ENCODE measurements around the gene TMSB4X. TPM values are rescaled to one million over a fixed set of nuclear protein-coding genes. Genes with fewer than 3 reads are reported as not detected.

The TMSB4X gene
- total and polyA plus RNA-seq, 4 donors, result 4,686 to 9,527 (median 8,202) TPM

DNA sequence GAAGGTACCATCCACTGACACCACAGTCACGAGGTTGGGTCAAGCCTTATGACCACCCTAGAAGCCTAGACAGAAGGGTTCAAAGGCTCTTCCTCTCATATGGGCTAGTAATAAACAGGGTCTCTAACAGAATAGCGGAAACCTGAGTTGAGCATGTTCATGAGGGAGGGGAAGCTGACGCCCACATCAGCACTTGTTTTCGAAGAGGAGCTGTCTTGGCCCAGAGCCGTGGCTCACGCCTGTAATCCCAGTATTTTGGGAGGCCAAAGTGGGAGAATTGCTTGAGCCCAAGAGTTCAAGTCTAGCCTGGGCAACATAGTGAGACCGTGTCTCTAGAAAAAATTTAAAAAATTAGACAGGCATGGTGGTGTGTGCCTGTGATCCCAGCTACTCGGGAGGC lies 21.5 kb upstream of the TMSB4X start:
- no peak overlapping the region for H3K27ac ChIP-seq (ENCODE audit: low read depth in 1 of 2, low read length in 1 of 2)
- TF ChIP-seq, protein P1, sequence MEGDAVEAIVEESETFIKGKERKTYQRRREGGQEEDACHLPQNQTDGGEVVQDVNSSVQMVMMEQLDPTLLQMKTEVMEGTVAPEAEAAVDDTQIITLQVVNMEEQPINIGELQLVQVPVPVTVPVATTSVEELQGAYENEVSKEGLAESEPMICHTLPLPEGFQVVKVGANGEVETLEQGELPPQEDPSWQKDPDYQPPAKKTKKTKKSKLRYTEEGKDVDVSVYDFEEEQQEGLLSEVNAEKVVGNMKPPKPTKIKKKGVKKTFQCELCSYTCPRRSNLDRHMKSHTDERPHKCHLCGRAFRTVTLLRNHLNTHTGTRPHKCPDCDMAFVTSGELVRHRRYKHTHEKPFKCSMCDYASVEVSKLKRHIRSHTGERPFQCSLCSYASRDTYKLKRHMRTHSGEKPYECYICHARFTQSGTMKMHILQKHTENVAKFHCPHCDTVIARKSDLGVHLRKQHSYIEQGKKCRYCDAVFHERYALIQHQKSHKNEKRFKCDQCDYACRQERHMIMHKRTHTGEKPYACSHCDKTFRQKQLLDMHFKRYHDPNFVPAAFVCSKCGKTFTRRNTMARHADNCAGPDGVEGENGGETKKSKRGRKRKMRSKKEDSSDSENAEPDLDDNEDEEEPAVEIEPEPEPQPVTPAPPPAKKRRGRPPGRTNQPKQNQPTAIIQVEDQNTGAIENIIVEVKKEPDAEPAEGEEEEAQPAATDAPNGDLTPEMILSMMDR (IDR thresholded peaks at IDR 0.05; ENCODE audit: control extremely low read depth, extremely low read depth), result no peak
- peaks cover 0 to 7% (median 4%) of the 10 kb centered on the region in 3 donors for H3K27me3 ChIP-seq (ENCODE audit: control insufficient read depth in 3 of 3, insufficient read depth in 3 of 3, low read length in 2 of 3)
- no peak for ATAC-seq (ENCODE audit: insufficient read depth, low FRiP score)
- 85 to 88% methylated on average over 7 to 8 of the region's 8 CpGs for WGBS, 2 donors
- H3K4me1 ChIP-seq (ENCODE audit: control insufficient read depth in 5 of 5, insufficient read depth in 5 of 5, low read length in 5 of 5), result peaks cover 0 to 8% (median 3%) of the 10 kb centered on the region in 5 donors
- no peak overlapping the region for H3K4me3 ChIP-seq
- no peak for DNase-seq
- no peaks in the 10 kb centered on the region for H3K9me3 ChIP-seq (ENCODE audit: control insufficient read depth in 4 of 4, insufficient read depth in 3 of 4, low read length in 3 of 4)
- no peak overlapping the region for H3K9ac ChIP-seq (ENCODE audit: insufficient read depth in 1 of 2, low read length in 2 of 2)
- H3K36me3 ChIP-seq (ENCODE audit: control insufficient read depth in 4 of 4, insufficient read depth in 4 of 4, low read length in 4 of 4), result no peaks in the 10 kb centered on the region

DNA sequence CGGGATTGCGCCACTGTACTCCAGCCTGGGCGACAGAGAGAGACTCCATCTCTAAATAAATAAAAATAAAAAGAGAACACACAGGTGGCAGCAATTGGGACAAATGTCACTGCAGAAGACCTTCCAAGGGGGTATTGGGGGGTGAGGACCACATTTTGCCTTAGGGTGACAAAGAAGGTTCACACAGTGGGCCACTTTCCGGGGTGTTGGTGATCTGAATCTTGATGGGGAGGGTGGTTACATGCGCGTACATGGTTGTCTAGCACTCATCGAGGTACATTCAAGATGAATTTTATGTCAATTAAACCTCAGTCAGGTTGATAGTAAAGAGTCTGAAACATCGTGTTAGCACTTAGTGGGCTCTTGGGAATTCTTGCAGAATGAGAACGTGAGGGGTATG lies 20.5 kb upstream of the TMSB4X start:
- Histone ChIP-seq H3K4me3 (no peak overlapping the region), H3K4me1 (ENCODE audit: control insufficient read depth in 5 of 5, insufficient read depth in 5 of 5, low read length in 5 of 5) (peaks cover 0 to 8% (median 3%) of the 10 kb centered on the region in 5 donors), H3K9ac (ENCODE audit: insufficient read depth in 1 of 2, low read length in 2 of 2) (no peak overlapping the region), H3K27me3 (ENCODE audit: control insufficient read depth in 3 of 3, insufficient read depth in 3 of 3, low read length in 2 of 3) (peaks cover 0 to 7% (median 4%) of the 10 kb centered on the region in 3 donors), H3K27ac (ENCODE audit: low read depth in 1 of 2, low read length in 1 of 2) (peak overlapping the region in 1 of 2 donors; percentile 61), H3K36me3 (ENCODE audit: control insufficient read depth in 4 of 4, insufficient read depth in 4 of 4, low read length in 4 of 4) (no peaks in the 10 kb centered on the region), H3K9me3 (ENCODE audit: control insufficient read depth in 4 of 4, insufficient read depth in 3 of 4, low read length in 3 of 4) (no peaks in the 10 kb centered on the region)
- TF ChIP-seq, protein P1 (IDR thresholded peaks at IDR 0.05; ENCODE audit: control extremely low read depth, extremely low read depth), result no peak
- DNase-seq (no peak), ATAC-seq (ENCODE audit: insufficient read depth, low FRiP score) (no peak)
- WGBS, 2 donors, result 83 to 91% methylated on average over 9 of the region's 9 CpGs

DNA sequence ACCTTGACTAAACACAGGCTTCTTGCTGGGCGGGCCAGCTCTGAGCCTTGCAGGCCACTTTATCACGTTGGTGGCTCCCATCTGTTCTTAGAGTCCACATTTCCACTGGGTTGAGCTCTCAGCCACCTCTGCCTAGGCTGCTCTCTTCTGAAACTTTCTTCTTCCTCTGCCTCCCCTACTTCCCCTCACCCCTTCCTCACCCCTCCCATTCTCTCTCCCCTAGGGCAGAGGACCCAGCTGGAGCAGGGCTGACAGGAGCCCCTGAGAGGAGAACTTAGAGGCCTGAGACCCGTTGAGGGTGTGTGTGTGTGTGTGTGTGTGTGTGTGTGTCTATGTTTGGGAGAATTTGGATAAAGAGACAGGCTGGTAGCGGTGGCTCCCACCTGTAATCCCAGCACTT lies 19.9 kb upstream of the TMSB4X start:
- WGBS, 2 donors, result 38 to 63% methylated on average over 4 of the region's 4 CpGs
- H3K27ac ChIP-seq (ENCODE audit: low read depth in 1 of 2, low read length in 1 of 2), result peak overlapping the region in 1 of 2 donors; percentile 61

More for the DNA sequence above, 19.9 kb upstream of the TMSB4X start:
- no peaks in the 10 kb centered on the region for H3K36me3 ChIP-seq (ENCODE audit: control insufficient read depth in 4 of 4, insufficient read depth in 4 of 4, low read length in 4 of 4)
- TF ChIP-seq, protein P1 (IDR thresholded peaks at IDR 0.05; ENCODE audit: control extremely low read depth, extremely low read depth), result no peak
- no peak overlapping the region for H3K4me3 ChIP-seq
- DNase-seq (no peak), ATAC-seq (ENCODE audit: insufficient read depth, low FRiP score) (no peak)
- H3K27me3 ChIP-seq (ENCODE audit: control insufficient read depth in 3 of 3, insufficient read depth in 3 of 3, low read length in 2 of 3), result peaks cover 0 to 7% (median 4%) of the 10 kb centered on the region in 3 donors
- H3K9me3 ChIP-seq (ENCODE audit: control insufficient read depth in 4 of 4, insufficient read depth in 3 of 4, low read length in 3 of 4), result no peaks in the 10 kb centered on the region
- peaks cover 0 to 8% (median 3%) of the 10 kb centered on the region in 5 donors for H3K4me1 ChIP-seq (ENCODE audit: control insufficient read depth in 5 of 5, insufficient read depth in 5 of 5, low read length in 5 of 5)
- no peak overlapping the region for H3K9ac ChIP-seq (ENCODE audit: insufficient read depth in 1 of 2, low read length in 2 of 2)
